HepG2 (cell line): Measurements from ENCODE around the gene MORN5. TPM values are rescaled to one million over a fixed set of nuclear protein-coding genes. Genes with fewer than 3 reads are reported as not detected.

ENCODE experiments used
- CBX2 ChIP-seq, 2 experiments: fragments of 200-600 bp in 1 of 2; sonication (generic); formaldehyde crosslinking in 1 of 2; IDR thresholded peaks; 2 replicates each; pipeline versions ENCODE4 v1.7.0 to v1.8.1; 2018 to 2022; ENCODE audit warnings: low read depth in 2 of 2, low read length in 1 of 2, mild to moderate bottlenecking in 1 of 2, missing genetic modification reagents in 1 of 2
- DR1 ChIP-seq: sonication (generic); formaldehyde crosslinking; IDR thresholded peaks from 2 replicates; pipeline ENCODE4 v1.8.0; 2021; ENCODE audit warnings: mild to moderate bottlenecking, missing genetic modification reagents, inconsistent platforms
- FOXC1 ChIP-seq: sonication (generic); formaldehyde crosslinking; IDR thresholded peaks from 2 replicates; pipeline ENCODE4 v1.8.0; 2022; ENCODE audit warnings: mild to moderate bottlenecking, missing genetic modification reagents, borderline replicate concordance
- RXRB ChIP-seq: IDR thresholded peaks from 2 replicates; pipeline ENCODE4 v1.6.1; 2016; ENCODE audit warnings: borderline replicate concordance, missing genetic modification reagents, missing compliant biosample characterization
- ZNF17 ChIP-seq: sonication (generic); formaldehyde crosslinking; IDR thresholded peaks from 2 replicates; pipeline ENCODE4 v1.5.0; 2020; ENCODE audit warnings: mild to moderate bottlenecking, missing genetic modification reagents
- ZNF468 ChIP-seq: sonication (generic); formaldehyde crosslinking; IDR thresholded peaks from 2 replicates; pipeline ENCODE4 v1.8.0; 2022; ENCODE audit warnings: mild to moderate bottlenecking, moderate library complexity, missing genetic modification reagents
- ZNF543 ChIP-seq: sonication (generic); formaldehyde crosslinking; IDR thresholded peaks from 2 replicates; pipeline ENCODE4 v1.4.0; 2020; ENCODE audit warnings: mild to moderate bottlenecking, missing genetic modification reagents
- ZNF574 ChIP-seq: sonication (generic); formaldehyde crosslinking; IDR thresholded peaks from 2 replicates; pipeline ENCODE4 v1.4.0; 2020; ENCODE audit warnings: missing genetic modification reagents
- ZNF646 ChIP-seq: sonication (generic); formaldehyde crosslinking; IDR thresholded peaks from 2 replicates; pipeline ENCODE4 v1.9.0; 2021; ENCODE audit warnings: mild to moderate bottlenecking, missing genetic modification reagents
- ZNF672 ChIP-seq: sonication (generic); formaldehyde crosslinking; IDR thresholded peaks from 2 replicates; pipeline ENCODE4 v1.8.1; 2022; ENCODE audit warnings: missing genetic modification reagents
- ZNF678 ChIP-seq: sonication (generic); formaldehyde crosslinking; IDR thresholded peaks from 2 replicates; pipeline ENCODE4 v1.4.0; 2020; ENCODE audit warnings: mild to moderate bottlenecking, missing genetic modification reagents
- ZNF773 ChIP-seq: sonication (generic); formaldehyde crosslinking; IDR thresholded peaks from 2 replicates; pipeline ENCODE4 v1.4.0; 2020; ENCODE audit warnings: missing genetic modification reagents, borderline replicate concordance
- polyA plus RNA-seq, 8 experiments: library from polyadenylated mRNA; depleted of rRNA in 3 of 8; stranded (reverse) in 7 of 8; unstranded in 1 of 8; fragments of >200 nt; fragmentation: Illumina TruSeq in 4 of 8; extraction: Trizol in 4 of 8; gene quantifications; 2 replicates each; pipeline versions ENCODE4 v1.2.1 to v1.2.3, GENCODE V29; 2011 to 2016; ENCODE audit warnings: low read depth in 4 of 8, missing spikeins in 1 of 8, mixed read lengths in 1 of 8; ENCODE audit not compliant: insufficient read depth in 1 of 8
- total RNA-seq, 5 experiments: library from RNA; depleted of rRNA; stranded (reverse); fragments of >200 nt; fragmentation: Illumina TruSeq; extraction: Trizol; gene quantifications; 2 replicates each; pipeline ENCODE4 v1.2.3, GENCODE V29; 2016; ENCODE audit warnings: low read depth in 1 of 5

The MORN5 gene
- total and polyA plus RNA-seq, 2 of the 13 experiments (the other 11 are each of a cell fraction or from before 2014, with no cell fraction given), result not detected

GRCh38 chr9:122125509-122126330 lies 34.0 kb upstream of the MORN5 start (continued):
- TF ChIP-seq ZNF646 (CRISPR knock-in tag) (no peak), ZNF543 (CRISPR knock-in tag) (no peak), ZNF678 (no peak), ZNF672 (CRISPR knock-in tag) (no peak), ZNF773 (CRISPR knock-in tag) (no peak), ZNF574 (CRISPR knock-in tag) (no peak), ZNF468 (CRISPR knock-in tag) (no peak), ZNF17 (CRISPR knock-in tag) (no peak), FOXC1 (CRISPR knock-in tag) (peak; percentile 46; the same call in 1 of the 2 replicates), RXRB (CRISPR knock-in tag) (no peak), CBX2 (IDR thresholded peaks at IDR 0.05; ENCODE audit: low read depth, low read length) (no peak), CBX2 (CRISPR knock-in tag; IDR thresholded peaks at IDR 0.05; ENCODE audit: low read depth) (no peak), DR1 (CRISPR knock-in tag) (no peak)
